ENCODE results near the gene HTT.

GRCh38 chr4:3241898-3242524 lies 167.5 kb downstream of the HTT start:
- TF ChIP-seq CTCF (optimal IDR thresholded peaks at IDR 0.05 in 1 of 3, IDR thresholded peaks at IDR 0.05 in 1 of 3, conservative IDR thresholded peaks at IDR 0.05 in 1 of 3; ENCODE audit: extremely low read depth in 1 of 3, insufficient read depth in 2 of 3, low read length in 3 of 3) (no peak), EZH2 (IDR thresholded peaks at IDR 0.05; ENCODE audit: low read length) (no peak)
